ENCODE results near the gene LPO.

The LPO gene

DNA sequence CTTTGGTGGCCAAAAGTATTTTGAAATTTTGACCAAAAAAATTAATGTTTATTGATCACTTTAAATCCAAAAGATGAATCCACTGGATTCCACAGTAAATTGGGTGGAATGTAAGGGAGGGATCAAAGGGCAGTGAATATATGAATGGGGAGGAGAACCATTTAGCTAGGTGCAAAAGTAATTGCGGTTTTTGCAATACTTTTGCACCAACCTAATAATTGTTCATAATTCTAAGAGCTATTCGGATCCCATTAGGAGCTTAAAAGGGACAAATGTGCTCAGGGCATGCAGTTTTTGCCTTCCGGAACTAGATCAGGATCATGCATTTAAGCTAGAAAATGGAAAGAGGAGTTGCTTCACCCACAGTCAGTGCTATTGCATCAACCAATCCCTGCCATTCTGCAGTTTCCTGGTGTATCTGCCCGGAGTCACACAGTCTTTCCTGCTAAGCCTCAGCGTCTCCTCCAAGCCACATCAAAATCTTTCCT is at the start of gene LPO:
TSS of gene LPO (plus strand) at position 438 of the 488 bp plus-strand sequence. CDS start 4,396 bp downstream, outside the sequence.
- no peak for DNase-seq

DNA sequence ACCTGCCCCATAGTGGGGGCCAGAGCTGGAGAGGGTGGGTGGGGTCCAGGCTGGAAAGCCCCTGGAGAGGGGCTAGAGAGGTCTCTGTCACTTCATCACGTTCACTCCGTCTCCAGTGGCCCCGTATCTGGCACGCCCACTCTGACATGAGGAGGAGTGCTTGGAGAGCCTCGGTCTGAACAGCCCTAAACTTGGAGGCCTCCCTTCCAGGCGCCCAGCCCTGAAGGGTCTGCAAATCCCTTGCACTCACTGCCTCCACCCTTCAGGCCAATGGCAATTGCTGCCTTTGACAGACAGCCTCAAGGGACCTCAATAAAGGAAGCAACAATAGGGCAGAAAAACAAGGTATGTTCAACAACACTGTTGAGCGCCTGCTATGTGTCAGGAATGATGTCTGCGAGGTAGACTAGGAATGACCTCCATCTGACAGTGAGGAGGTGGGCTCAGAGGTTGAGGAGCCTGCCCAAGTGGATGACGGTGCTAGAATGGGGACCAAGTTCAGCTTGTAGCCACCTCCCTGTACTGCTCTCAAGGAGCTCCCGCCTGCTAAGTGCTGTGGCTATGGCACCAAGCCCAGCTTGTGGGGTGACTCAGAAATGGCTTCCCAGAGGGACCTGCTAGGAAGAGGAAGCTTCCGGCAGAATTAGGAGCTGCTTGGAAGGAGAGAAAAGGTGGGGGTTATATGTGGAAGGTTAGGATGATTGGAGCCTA is 48.8 kb upstream of the LPO start:
- no peak for DNase-seq

DNA sequence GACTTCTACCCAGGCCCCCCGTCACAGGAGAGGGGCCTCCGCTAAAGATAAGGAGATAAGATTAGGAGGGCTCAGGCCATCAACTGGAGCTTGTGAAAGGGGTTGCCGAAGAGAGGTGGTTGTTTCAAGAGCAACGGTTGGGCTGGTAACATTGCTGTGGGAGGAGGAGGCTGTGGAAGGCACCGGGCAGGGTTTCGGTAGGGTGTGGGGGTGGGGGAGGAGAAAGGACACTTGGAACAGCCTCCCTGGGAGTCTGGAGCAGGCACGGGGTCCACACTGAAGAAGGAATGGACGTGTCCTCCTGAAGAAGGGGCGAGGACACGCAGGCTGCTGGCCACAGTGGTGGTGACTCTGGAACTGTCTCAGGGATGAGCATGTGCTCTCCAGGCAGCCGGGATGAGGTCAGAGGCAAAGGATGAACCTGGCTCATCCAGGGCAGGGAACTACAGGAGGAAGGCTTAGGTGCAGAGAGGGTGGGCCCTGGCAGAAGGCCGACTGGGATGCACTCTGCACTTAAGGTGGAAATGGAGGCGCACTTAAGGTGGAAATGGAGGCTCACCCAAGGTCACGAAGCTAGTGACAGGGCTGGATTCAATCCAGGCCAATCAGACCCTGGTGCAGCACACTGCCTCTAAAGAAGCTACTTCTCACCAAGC is 47.0 kb upstream of the LPO start:
- no peak for DNase-seq

DNA sequence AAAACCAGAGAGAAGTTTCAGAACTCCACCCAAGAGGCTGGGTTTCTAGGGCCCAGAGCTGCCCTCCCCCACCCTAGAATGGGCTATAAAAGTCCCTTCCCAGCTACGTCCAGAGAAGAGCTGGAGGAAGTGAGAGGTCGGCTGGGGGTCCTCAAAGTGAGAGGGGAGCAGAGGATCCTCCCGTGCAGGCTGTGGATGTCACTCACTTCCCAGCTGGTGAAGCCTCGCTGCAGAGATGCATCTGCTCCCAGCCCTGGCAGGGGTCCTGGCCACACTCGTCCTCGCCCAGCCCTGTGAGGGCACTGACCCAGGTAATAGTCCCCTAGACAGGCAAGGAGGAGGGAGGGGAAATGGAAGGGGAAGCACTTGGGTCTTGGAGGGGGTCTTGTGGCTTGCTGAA is 45.8 kb upstream of the LPO start, which contains the start of gene EPX:
TSS of gene EPX (plus strand) at position 115 of the 400 bp plus-strand sequence. CDS start at position 236, 121 bp downstream.
- DNase-seq, result no peak

DNA sequence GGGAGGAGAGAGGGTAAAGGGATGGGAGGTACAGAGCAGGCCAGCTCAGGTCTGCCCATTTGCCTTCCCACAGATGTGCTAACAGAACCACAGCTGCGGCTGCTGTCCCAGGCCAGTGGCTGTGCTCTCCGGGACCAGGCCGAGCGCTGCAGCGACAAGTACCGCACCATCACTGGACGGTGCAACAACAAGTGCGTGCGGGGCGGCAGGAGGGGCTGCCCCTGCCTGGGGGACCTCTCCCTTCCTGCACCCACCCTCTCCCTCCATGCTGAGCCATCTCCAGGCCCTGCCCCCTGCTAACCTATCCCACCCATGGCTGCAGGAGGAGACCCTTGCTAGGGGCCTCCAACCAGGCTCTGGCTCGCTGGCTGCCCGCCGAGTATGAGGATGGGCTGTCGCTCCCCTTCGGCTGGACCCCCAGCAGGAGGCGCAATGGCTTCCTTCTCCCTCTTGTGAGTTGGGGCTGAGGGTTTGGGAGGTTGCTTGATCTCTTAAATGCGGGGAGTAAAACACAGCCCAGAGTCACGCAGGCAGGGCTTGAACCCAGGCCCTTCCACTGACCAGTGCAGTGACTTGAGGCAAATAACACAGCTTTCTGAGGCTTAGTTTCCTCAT is 44.6 kb upstream of the LPO start:
- no peak for DNase-seq

DNA sequence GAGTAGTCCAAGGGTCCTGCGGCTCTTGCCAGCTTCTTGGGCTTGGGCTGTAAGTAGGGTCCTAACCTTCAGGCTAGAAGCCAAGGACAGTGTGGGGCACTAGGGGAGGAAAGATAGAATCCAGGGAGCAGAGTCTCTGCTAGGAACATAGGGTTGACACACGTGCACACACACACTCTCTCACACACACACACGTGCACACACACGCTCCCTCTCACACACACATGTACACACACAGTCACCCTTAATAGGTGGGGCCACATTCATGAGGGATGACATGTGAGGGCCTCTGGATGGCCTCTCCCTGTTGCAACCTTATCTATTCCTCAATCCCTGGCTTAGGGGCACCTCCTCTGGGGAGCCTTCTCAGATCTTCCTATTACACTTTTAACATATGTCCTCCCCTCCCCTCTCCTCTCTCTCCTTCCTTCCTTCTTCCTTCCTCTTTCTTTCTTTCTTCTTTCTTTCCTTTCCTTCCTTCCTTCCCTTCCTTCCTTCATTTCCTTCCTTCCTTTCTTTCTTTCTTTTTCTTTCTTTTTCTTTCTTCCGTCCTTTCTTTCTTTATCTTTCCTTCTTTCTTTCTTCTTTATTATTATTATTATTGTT is 42.8 kb upstream of the LPO start:
- DNase-seq, result no peak

DNA sequence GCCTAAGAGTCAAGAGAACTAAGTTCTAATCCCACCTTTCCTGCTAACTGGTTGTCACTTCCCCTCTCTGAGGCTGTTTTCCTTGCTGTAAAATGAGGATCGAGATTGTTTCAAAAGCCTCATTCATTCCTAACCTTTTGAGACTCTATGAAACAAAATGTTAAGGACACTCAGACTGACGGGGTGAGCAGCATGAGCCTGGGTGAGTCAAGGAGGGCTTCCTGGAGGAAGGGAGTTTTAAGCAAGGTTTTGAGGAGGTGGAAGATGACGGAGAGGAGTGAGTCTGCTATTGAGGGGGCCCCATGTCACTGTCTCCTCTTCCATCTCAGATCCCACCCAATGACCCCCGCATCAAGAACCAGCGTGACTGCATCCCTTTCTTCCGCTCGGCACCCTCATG is 41.8 kb upstream of the LPO start:
- no peak for DNase-seq

DNA sequence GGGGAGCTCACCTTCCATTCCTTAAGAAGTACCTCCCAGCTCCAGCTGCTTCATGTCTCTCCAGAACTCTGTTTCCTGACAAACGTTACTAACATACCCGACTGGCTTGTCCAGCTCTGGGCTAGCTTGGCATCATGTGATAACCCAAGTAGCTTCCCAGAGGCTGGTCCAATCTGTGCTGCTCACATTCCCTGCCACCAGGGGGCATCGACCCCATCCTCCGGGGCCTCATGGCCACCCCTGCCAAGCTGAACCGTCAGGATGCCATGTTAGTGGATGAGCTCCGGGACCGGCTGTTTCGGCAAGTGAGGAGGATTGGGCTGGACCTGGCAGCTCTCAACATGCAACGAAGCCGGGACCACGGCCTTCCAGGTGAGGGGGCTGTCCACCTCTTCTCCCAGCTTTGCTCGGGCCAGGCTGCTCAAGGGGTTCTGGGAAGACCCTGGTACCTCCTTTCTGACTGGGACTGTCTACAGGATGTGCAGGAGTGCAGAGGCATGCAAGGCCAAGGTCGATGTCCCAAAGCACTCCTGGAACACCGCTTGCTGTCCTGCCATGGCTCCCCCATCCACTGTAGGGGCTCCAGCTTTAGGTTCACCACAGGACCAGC is 38.3 kb upstream of the LPO start:
- DNase-seq, result peak; percentile 30

DNA sequence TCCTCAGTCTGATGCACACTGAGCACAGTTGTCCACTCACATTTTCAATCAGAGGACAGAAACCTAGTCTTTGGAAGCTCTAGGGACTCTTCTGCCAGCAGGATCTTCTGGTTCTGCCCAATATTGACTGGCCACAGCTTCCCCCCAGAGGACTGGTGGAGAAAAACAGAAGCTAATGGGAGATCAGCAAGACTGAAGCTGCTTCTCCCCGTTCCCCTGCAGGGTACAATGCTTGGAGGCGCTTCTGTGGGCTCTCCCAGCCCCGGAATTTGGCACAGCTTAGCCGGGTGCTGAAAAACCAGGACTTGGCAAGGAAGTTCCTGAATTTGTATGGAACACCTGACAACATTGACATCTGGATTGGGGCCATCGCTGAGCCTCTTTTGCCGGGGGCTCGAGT is 35.5 kb upstream of the LPO start:
- no peak for DNase-seq

DNA sequence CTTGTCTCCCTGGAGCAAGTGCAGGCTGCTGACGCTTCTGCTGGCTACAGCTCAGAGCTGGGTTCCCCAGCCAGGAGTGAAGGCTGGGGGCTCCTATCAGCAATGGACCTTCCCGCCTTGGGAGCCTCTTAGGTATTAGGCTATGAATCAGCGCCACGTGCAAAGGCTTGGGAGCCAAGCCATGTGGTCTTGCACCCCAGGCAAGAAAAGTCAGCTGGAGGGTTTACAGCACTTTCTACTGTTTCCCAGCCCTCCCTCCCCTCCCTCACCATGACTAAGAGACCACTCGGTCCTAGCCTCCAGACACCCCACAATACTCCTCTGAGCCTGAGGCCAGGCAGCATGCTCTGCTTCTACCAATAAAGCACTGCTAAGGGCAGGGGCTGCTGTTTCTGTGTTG is 33.6 kb upstream of the LPO start:
- no peak for DNase-seq

DNA sequence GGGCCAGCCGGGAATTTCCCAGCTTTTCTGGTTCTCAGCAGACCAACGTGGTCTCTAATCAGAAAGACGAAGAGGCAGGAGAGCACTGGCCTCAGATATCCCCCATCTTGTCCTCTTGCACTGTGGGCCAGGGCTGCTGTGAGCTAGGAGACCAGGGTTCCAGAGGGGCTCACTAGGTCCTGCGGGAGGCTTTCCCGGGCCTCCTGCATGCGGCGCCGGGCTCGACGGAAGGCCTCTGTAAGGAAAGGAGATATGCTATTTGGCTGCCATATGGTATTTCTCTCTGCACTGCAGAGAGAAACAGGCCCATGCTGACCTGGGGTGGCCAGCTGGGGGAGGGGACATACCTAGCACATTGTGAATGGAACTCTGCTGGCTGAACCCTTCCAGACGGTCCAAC is 32.4 kb upstream of the LPO start:
- no peak for DNase-seq

DNA sequence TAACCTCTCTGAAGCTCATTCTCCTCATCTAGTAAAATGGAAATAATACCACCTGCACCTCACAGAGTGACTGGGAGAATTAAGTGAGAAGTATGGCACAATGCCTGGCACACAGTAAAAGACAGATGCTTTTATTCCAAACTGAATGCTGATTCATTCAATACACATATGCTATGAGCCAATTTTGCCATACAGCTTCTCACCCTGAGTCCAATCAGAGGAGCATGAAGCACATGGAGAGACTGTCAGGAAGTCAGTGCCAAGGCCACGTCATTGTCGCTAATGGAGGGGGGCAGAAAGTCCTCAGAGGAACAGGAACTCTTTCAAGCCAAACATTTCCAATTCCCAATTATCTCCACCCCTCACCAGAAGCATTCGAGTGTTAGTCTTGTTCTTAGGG is 30.9 kb upstream of the LPO start:
- DNase-seq, result no peak

DNA sequence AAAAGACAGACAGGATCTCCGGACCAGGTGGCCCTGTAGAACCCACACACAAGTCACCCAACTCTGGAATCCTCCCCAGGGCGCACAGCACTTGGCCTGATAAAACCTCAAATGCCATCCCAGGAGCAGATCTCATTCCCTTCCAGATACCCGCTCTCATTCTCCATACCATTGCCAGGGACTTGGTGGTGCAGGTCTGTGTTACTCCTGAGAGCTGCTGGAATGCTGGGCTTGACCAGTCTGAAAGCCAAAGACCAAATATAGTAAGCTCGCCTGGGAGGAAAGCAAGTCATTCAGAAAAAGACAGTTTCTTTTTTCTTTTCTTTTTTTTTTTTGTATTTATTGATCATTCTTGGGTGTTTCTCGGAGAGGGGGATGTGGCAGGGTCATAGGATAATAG is 30.0 kb upstream of the LPO start:
- no peak for DNase-seq

DNA sequence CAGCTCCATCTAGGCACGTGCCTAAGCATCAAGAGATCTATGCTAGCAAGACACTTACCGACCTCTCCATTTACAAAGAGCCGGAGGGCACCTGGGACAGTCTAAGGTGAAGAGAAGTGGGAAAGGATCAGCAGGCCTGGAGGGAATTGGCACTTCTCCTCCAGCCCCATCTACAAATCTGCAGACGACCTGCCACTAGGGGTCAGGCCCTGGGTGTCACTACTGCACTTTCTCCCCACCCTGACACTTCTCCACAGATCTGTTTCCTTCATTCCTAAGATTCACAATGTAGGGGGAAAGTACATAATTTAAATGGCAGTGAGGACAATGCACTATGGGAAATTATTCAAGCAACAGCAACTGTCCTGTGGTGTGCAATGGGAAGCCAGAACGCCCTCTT is 27.5 kb upstream of the LPO start:
- no peak for DNase-seq

DNA sequence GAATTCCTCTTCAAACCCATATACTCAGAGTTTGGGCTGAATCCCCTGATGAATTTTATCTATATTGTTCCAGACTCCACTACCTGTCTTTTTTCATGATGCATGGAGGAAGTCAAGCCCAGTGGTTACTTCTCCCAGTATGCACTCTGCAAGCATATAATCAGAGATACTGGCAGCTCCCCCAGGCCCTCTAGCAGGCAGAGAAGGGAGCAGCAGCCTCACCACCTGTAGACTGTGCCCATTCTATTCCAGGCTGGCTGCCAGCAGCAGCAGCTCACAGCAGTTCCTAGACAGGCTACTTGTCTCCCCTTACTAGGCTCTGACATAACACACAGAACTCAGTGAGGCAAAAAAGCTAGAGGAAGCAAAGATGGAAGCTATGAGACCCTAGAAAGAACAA is 22.7 kb upstream of the LPO start:
- no peak for DNase-seq

DNA sequence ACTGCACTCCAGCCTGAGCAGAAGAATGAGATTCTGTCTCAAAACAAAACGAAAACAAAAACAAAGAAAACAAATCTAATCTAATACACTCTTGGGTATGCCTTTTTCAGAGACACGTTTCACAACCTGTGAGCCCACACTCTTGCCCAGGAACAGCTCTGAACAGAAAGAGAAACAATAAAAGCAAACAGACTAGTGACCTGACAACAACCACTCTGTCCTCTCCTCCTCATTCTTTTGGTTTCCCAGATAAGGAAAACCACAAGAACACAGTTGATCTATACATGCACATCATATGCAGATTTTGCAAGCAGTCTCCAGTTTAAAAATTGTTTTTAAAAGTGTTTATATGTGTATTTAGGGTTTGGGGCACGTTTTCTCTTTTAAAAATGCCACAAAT is 20.6 kb upstream of the LPO start:
- DNase-seq, result no peak

DNA sequence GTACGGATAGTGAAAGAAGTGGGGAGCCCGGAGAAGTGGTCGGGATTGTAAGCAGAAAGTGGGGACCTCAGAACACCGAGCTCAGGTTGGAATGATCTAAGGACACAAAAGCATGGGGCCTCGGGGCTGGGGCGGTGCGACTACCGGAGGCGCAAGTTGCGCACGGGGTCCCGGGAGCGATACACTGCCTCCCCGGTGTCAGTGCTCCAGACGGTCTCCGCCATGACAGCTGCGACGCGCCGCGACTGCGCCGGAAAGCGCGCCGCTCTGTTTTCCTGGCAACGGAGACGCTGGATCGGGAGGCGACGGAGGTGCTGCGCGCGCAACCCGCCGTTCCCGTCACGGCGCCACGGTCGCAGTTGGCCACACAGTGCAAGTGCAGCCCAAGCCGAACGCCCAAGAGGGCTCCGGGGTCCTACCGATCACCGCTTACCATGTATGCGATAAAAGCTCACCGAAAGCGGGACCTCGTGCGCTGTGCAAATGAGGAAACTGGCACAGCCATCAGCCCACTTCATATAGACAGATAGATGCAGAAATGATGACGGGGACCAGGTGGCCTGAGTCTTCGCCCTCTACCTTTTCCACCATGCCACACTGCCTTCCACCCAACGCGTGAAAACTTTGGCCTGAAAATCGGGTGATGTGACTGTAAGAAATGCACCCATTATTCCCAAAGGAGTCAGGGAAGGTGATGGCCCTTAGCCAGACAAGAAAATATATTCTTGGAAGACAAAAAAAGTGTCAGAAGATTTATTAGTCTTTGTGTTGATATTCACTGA is 19.2 kb upstream of the LPO start, which contains the start of gene MKS1:
TSS of gene MKS1 (minus strand) at position 249 of the 782 bp plus-strand sequence. CDS start at position 224, 25 bp downstream.
- peak; percentile 83 for DNase-seq

DNA sequence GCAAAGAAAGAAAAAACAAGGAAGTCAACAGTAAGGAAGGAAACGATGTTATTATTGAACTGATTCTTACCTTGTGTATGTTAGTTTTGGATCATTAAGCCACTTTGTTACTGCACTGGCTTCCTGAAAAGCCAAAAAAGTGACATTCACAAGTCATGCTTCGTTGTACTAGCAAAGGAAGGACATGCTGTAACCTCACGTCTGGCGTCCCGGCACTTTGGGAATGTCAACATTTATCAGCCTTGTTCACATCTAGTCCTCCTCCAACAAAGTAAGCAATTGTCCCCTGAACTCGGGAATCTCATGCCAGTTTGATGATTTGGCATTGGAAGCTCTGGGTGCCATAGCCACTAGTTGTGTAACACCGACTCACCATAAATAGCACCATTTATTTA is 18.6 kb upstream of the LPO start:
- no peak for DNase-seq

DNA sequence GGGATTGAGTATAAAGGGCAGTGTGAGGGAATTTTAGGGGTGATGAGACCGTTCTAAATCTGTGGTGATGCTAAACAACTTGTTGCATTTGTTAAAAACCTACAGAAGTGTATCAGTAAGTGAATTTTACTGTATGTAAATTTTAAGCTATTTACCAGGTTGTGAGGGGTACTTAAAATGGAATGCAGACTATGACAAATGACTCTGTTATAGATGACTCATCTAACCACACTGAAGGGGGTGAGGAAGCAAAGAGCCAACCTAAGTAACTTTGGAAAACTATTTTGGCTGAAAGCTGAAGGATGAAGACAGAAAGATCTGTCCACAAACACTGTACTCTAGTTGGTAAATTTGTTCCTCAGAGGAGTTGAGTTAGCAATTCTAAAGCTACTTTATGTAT is 14.1 kb upstream of the LPO start:
- DNase-seq, result peak; percentile 66

DNA sequence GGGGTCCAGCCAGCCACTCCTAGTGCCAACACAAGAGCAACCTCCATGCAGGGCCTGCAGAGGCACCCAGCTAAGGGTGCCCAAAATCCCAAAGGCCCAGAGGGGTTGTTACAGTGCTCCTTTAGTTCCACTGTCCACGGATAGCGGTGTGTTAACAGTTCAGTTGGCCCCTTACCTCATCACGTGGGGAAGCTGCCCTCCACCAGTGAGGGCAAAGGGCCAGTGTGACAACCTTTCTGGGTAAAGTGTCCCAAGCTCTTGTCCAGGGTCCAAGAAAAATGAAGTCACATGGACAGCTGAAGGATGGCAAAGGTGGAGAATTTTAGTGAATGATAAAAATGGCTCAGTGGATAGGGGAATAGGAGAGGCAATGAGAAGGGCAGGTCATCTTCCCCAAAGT is 10.7 kb upstream of the LPO start:
- DNase-seq, result no peak

DNA sequence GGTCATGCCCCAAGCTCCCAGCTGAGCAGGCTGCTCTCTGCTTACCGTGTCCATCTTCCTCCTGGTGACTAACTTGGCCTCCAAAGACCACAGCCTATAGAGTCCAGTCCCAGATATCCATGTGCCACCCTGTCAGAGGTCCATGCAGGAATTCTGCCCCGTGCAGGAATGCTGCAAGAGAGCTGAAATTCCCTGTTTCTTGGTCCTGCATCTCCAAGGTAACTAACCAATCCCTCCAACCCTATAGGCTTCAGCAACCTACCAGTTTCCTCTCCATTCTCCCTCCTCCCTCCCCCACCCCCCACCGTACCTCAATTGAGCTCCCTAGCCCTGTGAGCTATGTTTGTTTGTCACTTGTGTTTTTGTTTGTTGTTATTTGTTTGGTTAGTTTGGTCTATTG is 9.7 kb upstream of the LPO start:
- DNase-seq, result no peak

DNA sequence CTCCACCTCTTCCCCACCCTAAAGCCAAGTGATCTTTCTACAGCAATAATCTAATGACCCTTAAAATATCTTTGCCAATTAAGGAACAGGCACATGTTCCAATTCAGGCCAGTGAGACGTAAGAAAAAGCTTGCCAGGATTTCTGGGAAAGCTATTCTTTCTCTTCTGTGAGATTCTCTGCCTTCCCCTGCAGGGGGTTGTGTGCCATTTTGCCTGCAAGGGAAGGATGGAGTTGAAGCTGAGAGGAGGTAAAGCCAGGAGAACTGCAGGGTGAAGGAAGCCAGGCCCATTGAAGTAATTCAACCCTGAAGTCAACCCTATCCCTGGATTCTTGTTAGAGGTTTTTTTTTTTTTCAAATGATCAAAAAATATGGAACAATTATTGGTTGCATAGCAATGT is 9.0 kb upstream of the LPO start:
- DNase-seq, result no peak
